HG02885 (cell line): ENCODE results near the gene CFD.

Source experiments
- ATAC-seq: cut with Tn5 transposase; IDR thresholded peaks from one replicate; pipeline ENCODE4 v1.9.1; 2021; ENCODE audit warnings: mild to moderate bottlenecking; ENCODE audit not compliant: unreplicated experiment, poor library complexity

Gene CFD

GRCh38 chr19:901216-902092, 42.0 kb downstream of the CFD start:
- no peak for ATAC-seq

- no peak for ATAC-seq
Observed at GRCh38 chr19:902093-902370, 42.6 kb downstream of the CFD start.

GRCh38 chr19:902446-903226, 43.2 kb downstream of the CFD start:
- ATAC-seq, result no peak

- ATAC-seq, result no peak
Observed at GRCh38 chr19:903266-903797, 43.9 kb downstream of the CFD start.

- ATAC-seq, result no peak
Observed at GRCh38 chr19:904545-904944, 45.1 kb downstream of the CFD start.

- ATAC-seq, result no peak
Observed at GRCh38 chr19:906480-906879, 47.0 kb downstream of the CFD start.

- ATAC-seq, result no peak
Observed at GRCh38 chr19:907183-907853, 47.9 kb downstream of the CFD start.

- ATAC-seq, result no peak
Observed at GRCh38 chr19:911197-912033, 52.0 kb downstream of the CFD start.

GRCh38 chr19:912181-913079, 53.0 kb downstream of the CFD start:
- peak; percentile 24 for ATAC-seq
